Renal cortical epithelial cell (primary cell): ENCODE data around the gene CYP46A1. TPM values are rescaled to one million over a fixed set of nuclear protein-coding genes. Genes with fewer than 3 reads are reported as not detected.

ENCODE experiments used
- DNase-seq: peaks from one replicate; pipeline ENCODE4 v3.0.0-alpha.2; 2011; ENCODE audit warnings: low read depth
- total RNA-seq: library from RNA; depleted of rRNA; stranded (reverse); fragments of >200 nt; gene quantifications from 2 replicates; pipeline ENCODE4 v1.2.3, GENCODE V29; 2014

Gene CYP46A1
- total RNA-seq, 1 donor from 2014 or later = 0.50 TPM

- DNase-seq = no peak
These were observed 10.6 kb upstream of the CYP46A1 start for GRCh38 chr14:99673305-99674063.

- DNase-seq = no peak
These were observed 9.9 kb upstream of the CYP46A1 start for GRCh38 chr14:99674064-99674650.

- DNase-seq = no peak
These were observed 9.2 kb upstream of the CYP46A1 start for GRCh38 chr14:99674776-99675381.

DNA sequence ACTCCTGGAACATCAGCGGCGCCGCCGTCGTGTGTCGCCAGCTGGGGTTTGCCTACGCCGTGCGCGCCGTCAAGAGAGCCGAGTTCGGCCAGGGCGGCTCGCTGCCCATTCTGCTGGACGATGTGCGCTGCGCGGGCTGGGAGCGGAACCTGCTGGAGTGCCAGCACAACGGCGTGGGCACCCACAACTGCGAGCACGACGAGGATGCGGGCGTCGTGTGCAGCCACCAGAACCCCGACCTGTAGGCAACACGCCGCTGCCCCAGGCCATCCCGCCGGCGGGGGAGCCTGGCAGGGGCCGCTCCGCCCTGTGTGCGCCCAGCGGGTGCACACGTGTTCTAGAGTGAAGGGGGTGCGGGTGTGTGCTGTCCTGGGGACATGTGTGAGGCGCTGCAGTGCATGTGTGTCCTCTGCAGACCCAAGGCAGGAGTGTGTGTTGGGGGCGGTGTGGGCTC, 8.7 kb upstream of the CYP46A1 start:
- DNase-seq = no peak

DNA sequence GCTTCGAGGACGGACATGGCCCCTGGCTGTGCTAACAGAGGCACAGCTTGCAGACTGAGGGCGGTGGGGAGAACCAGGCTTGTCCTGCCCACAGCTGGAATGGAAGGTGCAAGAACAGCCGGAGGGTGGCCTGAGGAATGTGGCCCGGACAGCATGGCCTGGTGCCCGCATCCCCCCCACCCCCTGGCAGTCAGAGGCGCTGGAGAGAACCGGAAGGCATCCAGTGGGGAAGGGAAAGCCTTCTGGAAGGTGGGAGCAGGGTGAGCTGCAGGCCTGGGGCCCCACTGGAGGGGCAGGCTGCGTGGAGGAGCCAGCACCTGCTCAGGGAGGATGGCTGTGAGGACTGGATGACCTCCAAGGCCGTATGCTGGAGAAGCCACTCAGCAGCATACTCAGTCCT, 8.1 kb upstream of the CYP46A1 start:
- no peak for DNase-seq

DNA sequence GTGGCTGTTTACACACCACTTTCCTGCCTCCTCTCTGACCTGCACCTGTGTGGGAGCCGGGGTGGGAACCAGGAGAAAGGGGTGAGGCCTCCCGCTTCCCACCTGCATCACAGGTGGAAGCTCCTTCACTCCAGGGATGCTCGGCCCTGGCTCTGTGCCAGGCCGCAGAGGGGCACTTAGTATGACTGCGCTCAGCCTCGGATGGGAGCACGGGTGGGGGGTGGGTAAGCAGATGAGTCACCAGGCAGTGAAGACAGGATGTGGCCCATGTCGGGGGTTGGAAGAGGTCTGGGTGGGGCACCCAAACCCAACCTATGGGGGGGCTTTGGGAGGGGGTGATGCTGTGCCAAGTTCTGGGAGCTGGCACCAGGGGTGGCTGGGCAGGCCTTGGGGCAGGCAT, 7.4 kb upstream of the CYP46A1 start:
- DNase-seq = no peak

DNA sequence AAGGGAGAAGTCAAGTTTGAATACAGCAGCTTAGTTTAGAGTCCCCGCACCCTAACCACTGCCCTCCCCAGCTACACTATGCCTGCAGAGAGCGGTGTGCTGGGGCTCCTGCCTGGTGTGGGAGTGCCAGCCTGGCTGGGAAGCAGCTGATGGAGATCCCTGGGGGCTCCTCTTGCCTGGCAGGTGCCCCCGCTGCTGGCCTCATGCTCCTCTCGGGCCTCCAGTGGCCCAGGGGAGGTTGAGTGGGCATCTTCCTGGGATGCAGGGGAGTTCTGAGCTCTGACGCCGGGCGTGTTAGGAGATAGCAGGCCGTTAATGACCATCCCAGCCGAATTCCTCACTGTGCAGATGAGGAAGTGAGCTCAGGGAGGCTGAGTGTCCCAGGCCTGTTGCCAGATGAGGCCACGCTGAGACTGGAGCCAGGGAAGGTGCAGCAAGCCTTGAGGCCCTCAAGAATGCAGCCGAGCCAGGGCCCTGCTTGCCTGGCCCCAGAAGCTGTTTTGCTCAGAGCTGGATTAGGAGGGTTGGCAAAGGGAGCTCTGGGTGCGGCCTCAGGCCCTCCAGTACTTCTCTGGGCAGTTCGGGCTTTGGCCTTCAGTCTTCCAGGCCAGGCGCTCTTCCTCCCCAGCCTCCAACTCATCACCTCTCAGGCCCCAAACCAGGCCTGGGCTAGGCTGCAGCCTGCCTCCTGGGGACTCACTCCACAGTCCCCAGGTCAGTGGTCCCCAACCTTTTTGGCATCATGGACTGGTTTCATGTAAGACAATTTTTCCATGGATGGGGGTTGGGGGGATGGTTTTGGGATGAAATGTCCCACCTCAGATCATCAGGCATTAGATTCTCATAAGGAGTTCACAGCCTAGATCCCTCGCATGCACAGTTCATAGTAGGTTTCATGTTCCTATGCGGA, 6.6 kb upstream of the CYP46A1 start:
- no peak for DNase-seq

- no peak for DNase-seq
These were observed 5.9 kb upstream of the CYP46A1 start for GRCh38 chr14:99678198-99678597.

GRCh38 chr14:99679111-99679510, 5.0 kb upstream of the CYP46A1 start:
- DNase-seq = no peak

DNA sequence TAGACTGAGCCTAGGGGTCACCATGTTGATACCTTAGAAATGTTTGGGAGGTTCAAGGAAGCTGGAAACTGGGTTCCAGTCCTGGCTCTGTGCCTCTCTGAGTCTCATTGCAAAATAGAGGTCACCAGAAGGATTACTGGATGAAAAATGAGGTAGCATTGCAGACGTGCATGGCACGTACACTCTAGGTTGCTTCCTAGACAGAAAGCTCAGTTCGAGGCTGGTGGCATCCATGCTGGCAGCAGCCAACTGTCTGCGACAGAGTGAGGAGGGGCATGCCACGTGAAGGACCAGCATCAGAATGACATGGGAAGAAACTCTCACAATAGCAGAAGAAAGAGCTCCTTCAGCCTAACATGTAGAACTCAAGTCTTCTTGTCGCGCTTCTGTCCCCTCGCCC, 4.6 kb upstream of the CYP46A1 start:
- no peak for DNase-seq

DNA sequence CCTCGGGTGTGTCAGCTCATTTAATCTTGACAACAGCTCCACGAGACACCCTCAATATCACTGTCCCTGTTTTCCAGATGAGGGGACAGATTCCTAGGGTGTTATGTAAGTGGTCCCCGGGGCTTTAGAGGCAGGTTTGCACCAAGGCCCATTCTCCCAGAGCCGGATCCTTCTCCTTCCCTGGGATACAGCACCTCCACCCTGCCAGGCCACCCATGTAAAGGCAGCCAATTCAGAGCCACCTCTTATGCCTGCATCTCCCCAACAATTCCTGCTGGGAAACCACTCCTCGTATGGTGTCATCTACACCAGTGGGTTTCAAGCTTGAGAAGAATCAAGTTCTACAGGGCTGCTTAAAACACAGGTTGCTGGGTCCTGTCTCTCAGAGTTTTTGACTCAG, 4.1 kb upstream of the CYP46A1 start:
- DNase-seq = no peak

DNA sequence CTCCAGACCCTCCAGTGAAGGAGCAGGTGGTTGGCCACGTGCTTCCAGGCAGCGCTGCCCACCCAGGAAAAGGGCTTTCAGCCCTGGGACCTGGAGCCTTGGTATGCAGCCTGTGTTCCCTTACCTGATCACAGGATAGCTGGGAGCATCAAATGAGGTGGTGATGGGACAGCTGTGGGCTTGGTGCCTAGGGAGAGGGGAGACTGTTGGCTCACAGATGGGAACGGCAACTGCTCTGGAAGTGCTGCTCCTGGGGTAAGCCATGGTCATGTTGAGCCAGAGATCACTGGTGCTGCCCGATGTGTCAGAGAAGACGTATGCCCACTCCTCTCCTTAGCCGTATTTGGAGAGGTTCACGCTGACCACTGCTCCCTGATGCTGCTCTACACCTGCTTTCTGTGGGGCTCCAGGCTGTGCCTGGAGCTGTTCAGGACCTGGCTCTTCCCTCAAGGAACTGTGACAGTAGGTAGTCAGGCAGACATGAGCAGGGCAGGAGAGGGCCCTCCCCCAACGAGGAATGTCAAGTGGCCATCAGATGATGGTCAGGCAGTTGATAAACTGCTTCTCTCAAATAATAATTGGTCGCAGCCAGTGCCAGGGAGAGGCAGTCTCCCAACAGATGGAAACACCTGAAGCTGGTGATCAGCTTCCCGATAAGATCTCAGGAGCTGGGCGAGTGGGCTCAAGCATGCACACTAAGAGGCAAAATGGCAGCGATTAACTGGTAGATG, 2.8 kb upstream of the CYP46A1 start:
- no peak for DNase-seq

DNA sequence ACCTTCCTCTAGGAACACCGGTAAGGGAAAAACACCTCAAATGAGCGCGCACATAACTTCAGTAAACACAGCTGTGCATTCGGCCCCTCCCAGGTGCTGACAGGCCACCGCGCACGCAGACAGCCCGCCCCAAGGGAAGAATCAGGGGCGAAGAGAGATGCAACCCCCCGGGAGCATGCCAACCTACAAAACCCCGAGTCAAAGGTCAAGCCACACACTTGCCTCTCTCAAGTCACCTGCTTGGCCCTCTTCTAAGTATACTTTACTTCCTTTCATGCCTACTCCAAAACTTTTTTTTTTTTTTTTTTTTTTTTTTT, 2.3 kb upstream of the CYP46A1 start:
- no peak for DNase-seq

- DNase-seq = peak; percentile 16
These were observed 1.1 kb upstream of the CYP46A1 start for GRCh38 chr14:99682809-99683618.

DNA sequence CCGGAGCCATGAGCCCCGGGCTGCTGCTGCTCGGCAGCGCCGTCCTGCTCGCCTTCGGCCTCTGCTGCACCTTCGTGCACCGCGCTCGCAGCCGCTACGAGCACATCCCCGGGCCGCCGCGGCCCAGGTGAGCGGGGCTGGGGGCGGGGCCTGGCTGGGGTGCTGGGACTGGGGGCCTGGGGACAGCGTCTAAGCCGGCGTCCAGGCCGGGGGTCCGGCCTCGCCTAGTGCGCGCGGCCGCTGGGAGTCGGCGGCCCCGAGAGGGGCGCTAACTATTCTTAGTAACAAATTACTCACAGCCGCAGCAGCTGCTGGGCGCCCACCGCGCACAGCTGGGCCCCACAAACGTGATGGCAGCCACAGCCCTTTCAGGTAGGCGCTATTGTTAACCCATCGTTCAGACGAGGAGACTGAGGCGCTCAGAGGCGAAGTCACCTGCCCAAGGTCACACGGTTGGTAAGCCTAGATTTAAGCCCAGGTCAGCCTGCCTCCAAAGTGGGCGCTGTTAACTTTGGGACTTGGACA, 374 bp downstream of the CYP46A1 start:
- DNase-seq = no peak

DNA sequence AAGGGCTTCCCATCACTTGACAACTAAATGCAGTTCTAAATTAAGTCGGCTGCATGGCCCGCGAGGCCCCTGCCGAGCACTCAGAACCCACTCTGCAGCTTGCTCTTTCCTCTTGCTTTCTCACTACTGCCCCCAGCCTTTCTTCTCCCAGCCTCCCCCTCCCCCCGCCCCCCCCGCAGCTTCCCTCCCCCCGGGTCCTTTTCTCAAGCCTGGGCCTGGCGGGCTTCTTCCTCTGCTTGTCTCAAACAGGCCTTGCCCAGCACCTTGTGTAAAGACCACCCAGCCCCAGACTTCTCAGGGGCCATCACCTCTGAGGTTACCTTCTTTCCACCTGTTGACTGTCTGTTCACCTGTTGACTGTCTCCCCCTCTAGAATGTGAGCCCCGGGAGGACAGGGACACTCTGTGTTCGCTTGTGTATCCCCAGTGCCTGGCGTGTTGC, 1.1 kb downstream of the CYP46A1 start:
- no peak for DNase-seq

GRCh38 chr14:99685596-99685995, 1.5 kb downstream of the CYP46A1 start:
- DNase-seq = no peak

GRCh38 chr14:99686557-99687283, 2.6 kb downstream of the CYP46A1 start:
- no peak for DNase-seq

DNA sequence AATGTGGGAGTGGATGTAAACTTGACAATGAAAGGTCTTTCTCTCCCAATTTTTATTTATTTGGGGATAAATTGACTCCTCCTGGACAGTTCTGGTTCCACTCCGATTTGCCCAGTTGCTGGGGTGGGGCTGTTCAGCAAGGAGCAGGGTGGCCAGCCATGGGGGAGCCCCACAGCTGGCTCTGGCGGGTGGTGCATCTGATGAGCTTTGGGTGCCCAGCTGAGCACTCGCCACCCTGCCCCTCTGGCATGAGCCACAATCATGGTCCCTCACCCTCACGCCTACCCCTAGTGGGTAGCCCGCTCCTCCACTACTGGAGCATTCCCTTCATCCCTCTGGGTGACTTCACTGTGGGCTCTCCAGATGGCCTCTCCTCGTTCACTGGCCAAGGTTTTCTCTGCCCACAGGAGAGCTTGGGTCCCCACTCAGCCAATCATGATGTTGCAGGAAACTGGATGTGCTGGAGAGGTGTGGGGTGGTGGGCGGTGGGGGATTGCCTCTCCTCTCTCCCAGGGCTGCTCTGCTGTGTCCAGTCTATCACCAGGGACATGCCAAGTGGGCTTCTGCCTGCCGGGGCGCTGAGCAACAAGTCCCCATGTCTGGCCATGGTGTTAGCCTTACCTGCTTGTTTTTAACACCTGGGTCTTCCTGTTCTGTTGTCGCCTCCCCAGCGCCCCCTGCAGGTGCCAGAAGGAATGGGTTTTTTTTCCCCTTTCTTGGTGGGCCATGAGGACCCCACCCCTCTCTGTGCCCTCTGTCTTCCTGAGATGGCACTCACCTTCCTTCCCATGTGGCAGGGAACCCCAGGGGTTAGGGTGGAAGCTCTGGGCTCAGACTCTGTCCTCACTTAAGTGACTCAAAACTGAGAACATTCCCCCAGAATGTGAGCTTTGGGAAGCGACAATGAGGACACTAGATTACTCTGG, 3.4 kb downstream of the CYP46A1 start:
- no peak for DNase-seq
